ENCODE data around the gene RFC3. TPM values are rescaled to one million over a fixed set of nuclear protein-coding genes. Genes with fewer than 3 reads are reported as not detected.

Gene RFC3
- total RNA-seq, 4 donors from 2014 or later: 4.4 to 18.0 (median 13.0) TPM

DNA sequence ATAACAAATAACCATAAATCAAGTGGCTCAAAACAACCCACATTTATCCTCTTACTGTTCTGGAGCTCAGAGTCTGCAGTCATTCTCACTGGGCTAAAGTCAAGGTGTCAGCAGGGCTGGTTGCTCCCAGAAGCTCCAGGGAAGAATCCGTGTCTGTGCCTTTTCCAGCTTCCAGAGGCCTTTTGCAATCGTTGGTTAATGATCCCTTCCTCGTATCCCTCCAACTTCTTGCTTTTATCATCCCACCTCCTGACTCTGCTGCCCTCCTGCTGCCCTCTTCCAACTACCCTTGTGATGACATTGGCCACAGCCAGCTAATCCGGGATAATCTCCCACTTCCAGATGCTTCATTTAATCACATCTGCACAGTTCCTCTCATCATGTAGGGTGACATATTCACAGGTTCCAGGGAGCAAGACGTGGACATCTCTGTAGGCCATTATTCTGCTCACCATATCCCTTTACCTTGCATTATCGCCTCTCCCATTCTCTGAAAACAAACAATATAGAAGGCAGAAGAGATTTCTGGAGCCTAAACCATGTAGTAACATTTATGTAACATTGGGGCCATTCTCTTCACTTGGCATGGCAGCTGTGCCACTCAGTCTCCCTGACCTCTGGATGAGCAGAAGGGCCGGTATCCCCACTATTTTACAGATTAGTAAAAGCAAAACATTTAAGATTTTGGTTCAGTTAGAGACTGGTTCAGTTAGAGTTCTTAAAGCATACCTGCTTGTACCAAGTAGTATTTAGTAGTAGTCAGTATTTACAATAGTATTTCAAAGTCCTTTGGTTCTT, 53.5 kb downstream of the RFC3 start:
- TF ChIP-seq POLR2A (IDR thresholded peaks at IDR 0.05): no peak
- TF ChIP-seq, protein P1, sequence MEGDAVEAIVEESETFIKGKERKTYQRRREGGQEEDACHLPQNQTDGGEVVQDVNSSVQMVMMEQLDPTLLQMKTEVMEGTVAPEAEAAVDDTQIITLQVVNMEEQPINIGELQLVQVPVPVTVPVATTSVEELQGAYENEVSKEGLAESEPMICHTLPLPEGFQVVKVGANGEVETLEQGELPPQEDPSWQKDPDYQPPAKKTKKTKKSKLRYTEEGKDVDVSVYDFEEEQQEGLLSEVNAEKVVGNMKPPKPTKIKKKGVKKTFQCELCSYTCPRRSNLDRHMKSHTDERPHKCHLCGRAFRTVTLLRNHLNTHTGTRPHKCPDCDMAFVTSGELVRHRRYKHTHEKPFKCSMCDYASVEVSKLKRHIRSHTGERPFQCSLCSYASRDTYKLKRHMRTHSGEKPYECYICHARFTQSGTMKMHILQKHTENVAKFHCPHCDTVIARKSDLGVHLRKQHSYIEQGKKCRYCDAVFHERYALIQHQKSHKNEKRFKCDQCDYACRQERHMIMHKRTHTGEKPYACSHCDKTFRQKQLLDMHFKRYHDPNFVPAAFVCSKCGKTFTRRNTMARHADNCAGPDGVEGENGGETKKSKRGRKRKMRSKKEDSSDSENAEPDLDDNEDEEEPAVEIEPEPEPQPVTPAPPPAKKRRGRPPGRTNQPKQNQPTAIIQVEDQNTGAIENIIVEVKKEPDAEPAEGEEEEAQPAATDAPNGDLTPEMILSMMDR (IDR thresholded peaks at IDR 0.05): no peak
- DNase-seq: no peak
- WGBS, 2 donors: 89 to 93% methylated on average over 7 of the region's 7 CpGs
- no peak overlapping the region for H3K27ac ChIP-seq
- intact Hi-C loops (cut with DNase I): no loop called here
- H3K36me3 ChIP-seq: no peaks in the 10 kb centered on the region
- H3K4me1 ChIP-seq: no peaks in the 10 kb centered on the region
- H3K9me3 ChIP-seq: no peaks in the 10 kb centered on the region
- H3K4me3 ChIP-seq: no peak overlapping the region
- H3K27me3 ChIP-seq: no peaks in the 10 kb centered on the region

DNA sequence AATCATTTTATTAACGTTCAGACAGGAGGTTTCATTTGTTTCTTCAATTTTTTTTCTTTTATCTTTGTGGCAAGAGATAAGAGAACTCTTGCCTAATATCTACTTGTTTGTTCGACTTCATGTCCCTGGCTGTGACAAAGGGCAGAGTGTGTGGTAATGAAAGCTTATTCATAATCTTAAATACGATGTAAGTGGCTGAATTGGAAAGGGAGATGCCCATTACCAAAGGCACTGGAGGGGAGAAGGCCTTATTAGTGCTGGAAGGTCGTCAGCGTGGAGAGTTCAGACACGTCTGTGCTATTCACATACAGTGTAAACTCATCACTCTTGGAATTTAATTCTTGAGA, 54.0 kb downstream of the RFC3 start:
- DNase-seq: no peak
- TF ChIP-seq, protein P1 (IDR thresholded peaks at IDR 0.05): no peak
- no peak for TF ChIP-seq POLR2A (IDR thresholded peaks at IDR 0.05)
- Histone ChIP-seq H3K9me3 (no peaks in the 10 kb centered on the region), H3K36me3 (no peaks in the 10 kb centered on the region), H3K27ac (no peak overlapping the region), H3K4me1 (no peaks in the 10 kb centered on the region), H3K27me3 (no peaks in the 10 kb centered on the region), H3K4me3 (no peak overlapping the region)
- intact Hi-C loops (cut with DNase I): no loop called here
- 60 to 72% methylated on average over 6 of the region's 6 CpGs for WGBS, 2 donors

DNA sequence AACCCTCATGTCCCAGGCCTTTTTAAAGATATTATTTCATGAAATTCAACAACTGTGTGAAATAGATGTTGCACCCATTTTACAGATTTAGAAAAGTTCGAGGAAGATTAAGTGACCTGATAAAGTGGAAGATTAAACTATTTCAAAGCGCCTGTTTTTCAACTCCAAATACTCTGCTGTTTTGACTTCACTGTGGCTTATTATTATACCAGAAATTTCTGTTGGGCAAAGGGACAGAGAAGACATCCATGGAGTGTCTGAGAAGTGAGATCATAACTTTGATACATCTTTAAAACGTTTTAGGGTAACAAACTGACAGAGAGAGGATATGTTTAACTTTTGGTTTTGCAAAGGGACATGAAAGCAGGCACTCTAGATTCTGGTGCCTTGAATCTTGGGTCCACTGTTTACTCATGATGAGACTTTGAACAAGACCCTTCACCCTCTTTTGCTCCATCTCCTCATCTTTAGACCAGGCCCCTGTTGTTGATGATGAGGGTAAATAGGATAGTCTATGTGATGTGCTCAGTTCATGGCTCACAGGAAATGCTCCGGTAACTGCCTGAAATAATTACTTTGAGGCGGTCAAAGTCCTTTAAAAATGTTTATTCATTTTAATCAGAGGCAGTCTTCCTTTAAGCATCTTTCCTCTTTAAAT, 55.4 kb downstream of the RFC3 start:
- 78 to 81% methylated on average over 5 of the region's 5 CpGs for WGBS, 2 donors
- Histone ChIP-seq H3K4me3 (no peak overlapping the region), H3K36me3 (no peaks in the 10 kb centered on the region), H3K4me1 (no peaks in the 10 kb centered on the region), H3K27me3 (no peaks in the 10 kb centered on the region), H3K27ac (no peak overlapping the region), H3K9me3 (no peaks in the 10 kb centered on the region)
- TF ChIP-seq POLR2A (IDR thresholded peaks at IDR 0.05): no peak
- TF ChIP-seq, protein P1 (IDR thresholded peaks at IDR 0.05): no peak
- intact Hi-C loops (cut with DNase I): no loop called here
- DNase-seq: no peak

DNA sequence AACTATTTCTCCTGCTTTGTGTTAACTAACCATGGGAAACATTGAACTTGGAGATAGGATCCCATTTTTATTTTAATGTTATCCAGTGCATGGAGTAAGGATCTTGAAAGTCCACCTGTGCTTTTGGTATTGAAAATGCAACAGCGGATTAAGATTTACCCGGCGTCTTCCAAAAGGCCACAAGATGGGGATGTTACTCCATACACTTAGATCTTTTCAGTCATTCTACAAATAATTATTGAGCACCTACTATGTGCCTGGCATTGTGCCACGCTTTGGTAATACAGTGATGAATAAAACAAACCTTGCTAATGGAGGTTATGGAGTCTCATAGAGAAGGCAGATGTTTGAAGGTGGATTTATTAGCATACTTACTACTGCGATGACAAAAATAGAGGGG, 56.9 kb downstream of the RFC3 start:
- intact Hi-C loops (cut with DNase I): no loop called here
- 89% methylated on average over 5 of the region's 5 CpGs for WGBS, 2 donors
- no peak for DNase-seq
- no peaks in the 10 kb centered on the region for H3K9me3 ChIP-seq
- TF ChIP-seq, protein P1 (IDR thresholded peaks at IDR 0.05): no peak
- no peak for TF ChIP-seq POLR2A (IDR thresholded peaks at IDR 0.05)
- no peaks in the 10 kb centered on the region for H3K27me3 ChIP-seq
- no peaks in the 10 kb centered on the region for H3K36me3 ChIP-seq
- H3K27ac ChIP-seq: no peak overlapping the region
- H3K4me1 ChIP-seq: no peaks in the 10 kb centered on the region
- H3K4me3 ChIP-seq: no peak overlapping the region

DNA sequence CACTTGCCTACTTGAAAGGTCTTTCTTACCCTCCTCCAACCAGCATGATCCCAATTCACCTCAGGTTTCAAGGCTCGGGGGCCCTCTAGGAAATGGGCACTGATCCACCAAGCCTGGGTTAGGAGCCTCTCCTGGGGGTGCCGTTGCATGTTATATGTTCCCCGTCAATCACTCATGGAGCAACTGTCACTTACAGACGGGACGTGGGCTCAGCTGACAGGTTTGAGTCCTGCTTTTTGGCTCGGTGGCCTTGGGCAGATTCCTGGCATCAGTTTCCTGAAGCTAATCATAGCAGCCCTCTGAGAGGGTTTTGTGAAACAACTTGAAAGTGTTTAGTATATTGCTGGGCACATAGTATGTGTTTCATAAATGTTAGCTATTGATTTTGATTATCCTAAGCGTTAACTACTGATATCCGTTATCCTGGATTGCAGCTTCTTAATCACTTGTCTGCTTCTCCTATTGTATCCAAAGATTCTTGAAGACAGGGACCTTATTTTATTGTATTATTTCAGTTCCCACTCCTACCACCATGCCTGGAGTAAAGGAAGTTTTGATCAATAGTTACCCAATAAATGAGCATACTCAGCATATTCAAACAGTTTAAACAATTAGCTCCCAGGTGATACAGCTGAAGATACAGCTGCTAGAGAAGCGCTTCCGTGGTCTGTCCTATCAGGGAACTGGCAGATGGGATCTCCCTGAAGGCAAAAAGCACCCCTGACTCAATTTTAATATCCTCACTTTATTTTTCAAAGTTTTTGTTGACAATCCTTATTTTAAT, 57.9 kb downstream of the RFC3 start:
- no peak for TF ChIP-seq POLR2A (IDR thresholded peaks at IDR 0.05)
- TF ChIP-seq, protein P1 (IDR thresholded peaks at IDR 0.05): no peak
- Histone ChIP-seq H3K27me3 (no peaks in the 10 kb centered on the region), H3K4me3 (no peak overlapping the region), H3K36me3 (no peaks in the 10 kb centered on the region), H3K27ac (no peak overlapping the region), H3K4me1 (no peaks in the 10 kb centered on the region), H3K9me3 (no peaks in the 10 kb centered on the region)
- DNase-seq: no peak
- WGBS, 2 donors: 80% methylated on average over 7 to 10 of the region's 10 CpGs
- intact Hi-C loops (cut with DNase I): no loop called here
